GM15510 (cell line): Measurements from ENCODE around the gene FOXM1.
A peak's percentile ranks its signal among the peaks of the same experiment; 100 is the strongest.

ENCODE experiments used
- POLR2A ChIP-seq: IDR thresholded peaks from 3 replicates; pipeline ENCODE4 v1.6.1; 2011; ENCODE audit warnings: borderline replicate concordance; ENCODE audit not compliant: insufficient read length; ENCODE audit errors: extremely low read depth

FOXM1 gene

DNA sequence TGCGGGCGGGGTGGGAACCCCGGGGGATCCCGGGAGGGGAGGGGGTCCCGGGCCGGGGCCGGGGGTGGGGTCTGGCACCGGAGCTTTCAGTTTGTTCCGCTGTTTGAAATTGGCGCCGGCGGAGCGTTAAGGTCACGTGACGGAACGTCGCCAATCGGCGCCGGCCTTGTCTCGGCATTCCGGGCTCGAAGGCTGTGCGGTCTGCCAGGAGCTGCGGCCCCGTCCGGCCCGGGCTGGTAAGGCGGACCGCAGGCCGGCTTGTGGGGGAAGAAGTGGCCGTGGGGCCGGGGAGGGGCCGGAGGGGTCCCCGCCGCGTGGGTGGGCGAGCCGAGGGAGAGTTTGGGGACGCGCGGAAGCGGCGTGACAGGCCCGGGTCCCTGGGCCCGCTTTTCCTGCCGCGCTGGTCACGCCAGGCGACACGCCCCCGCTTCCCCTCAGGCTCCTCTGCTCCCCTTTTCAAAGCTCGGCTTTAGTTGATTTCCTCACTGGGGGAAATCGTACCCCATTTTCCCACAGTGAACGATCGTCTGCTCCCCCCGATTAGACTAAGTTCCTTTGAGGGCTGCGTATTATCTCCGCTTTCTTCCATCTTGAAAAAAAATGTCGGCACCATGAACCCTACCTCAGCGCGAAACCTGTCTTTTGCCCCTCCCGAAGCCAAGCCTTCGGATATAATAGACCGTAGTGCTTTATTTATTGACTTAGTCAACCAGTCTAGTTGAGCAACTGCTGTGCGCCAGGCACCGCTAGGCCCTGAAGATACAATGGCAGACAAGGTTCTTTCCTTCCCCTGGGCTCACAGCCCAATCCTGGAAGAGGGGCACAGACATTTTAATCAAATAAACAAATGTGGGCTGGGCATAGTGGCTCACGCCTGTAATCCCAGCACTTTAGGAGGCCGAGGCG, at the start of gene FOXM1, which contains the start of gene RHNO1:
Gene FOXM1, minus strand, starts transcription at position 128 of the 906 bp plus-strand sequence. CDS start 2,696 bp downstream, outside the sequence.
Gene RHNO1, plus strand, starts transcription at position 177 of the 906 bp plus-strand sequence. CDS start 8,144 bp downstream, outside the sequence.
- peak; percentile 86 for TF ChIP-seq POLR2A

DNA sequence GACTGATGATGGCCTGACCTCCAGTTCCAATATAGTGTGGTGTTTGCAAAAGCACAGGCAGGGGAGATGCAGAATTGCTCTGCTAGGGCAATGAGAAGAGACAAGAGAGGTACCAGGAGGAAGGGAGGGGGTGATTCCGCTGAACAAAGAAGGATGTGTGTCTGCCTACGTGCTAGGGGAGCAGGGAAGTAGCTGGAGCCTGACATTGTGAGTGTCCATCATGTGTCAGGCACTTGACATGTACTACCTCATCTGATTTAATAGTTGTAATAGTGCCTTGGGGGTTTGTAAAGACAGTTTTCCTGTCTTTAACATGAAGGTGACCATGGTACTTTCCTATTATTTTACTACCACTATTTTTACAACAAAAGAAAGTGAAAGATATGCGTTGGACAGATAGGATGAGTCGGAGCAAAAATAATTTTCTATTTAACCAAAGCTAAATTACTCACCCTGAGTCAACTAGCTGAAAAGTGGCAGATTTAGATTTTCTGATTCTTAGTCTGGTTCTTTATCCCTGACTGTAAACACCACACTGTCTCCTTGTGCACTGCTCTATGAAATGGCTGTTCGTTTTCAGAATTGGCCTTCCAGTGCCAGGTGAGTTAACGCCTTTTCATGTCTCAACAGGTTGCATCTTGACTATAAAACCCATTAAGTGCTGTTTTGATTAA, 48.5 kb upstream of the FOXM1 start:
- no peak for TF ChIP-seq POLR2A

DNA sequence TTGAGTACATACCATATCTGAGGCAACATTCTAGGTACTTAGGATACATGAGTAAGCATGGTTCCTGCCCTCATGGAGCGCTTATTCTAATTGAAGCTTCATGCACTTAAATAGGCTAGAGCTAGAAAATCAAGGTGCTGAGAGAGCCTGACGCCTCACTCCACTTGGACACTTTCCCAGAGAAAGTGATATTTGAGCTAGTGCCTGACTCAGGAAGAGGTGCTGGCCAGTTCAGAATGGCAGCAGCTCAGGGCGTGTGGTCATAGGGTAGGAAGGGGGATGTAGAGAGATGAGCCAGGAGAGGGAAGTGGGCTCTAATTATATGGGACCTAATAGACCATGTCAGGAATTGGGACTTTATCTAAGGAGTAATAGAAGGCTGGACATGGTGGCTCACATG, 47.0 kb upstream of the FOXM1 start:
- no peak for TF ChIP-seq POLR2A

DNA sequence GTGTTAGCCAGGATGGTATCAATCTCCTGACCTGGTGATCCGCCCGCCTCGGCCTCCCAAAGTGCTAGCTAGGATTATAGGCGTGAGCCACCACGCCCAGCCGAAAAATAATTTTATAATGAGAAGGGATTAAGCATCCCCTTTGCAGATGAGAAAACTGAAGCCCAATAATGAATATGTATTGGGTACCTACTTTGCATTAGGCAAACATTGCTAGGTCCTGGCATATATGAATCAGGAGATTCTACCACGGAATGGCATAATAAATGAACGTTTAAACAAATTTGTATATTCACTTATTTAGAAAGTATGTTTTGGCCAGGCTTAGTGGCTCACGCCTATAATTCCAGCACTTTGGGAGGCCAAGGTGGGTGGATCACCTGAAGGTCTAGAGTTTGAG, 46.1 kb upstream of the FOXM1 start:
- TF ChIP-seq POLR2A, result no peak

DNA sequence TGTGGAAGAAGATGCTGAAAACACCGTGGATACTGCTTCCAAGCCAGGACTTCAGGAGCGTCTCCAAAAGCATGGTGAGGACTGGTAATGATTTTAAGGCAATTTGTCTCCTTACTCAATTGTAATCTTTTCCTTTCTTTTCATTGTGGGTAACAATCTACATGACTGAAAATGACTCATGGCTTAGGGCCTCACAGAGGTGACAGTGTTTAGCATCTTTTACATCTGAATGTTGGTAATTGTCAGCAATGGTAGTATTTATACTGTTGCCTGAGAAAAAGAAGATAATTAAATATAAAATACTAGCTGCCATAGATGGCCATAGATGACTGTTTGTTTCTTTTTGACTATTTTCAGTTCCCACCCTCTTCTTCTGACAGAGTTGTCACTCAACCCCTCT, 45.4 kb upstream of the FOXM1 start:
- TF ChIP-seq POLR2A, result no peak

GRCh38 chr12:2919249-2919648, 42.3 kb upstream of the FOXM1 start:
- TF ChIP-seq POLR2A, result no peak

DNA sequence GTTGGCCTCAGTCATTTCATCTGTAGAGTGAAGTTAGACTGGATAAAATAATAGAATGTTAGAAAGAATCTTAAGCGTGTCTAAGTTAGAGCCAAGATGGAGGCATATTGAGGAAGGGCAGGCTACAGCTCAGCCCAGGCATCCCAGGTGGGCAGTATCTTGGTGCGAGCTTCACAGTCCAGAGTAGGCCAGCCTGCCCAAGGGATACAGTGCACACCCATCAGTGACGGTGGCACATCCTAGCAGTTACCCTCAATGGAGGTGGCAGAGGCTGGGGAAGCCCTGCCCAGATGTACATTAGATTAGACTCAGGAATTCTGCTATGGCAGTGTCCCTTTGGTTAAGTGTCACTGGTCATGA, 35.2 kb upstream of the FOXM1 start:
- TF ChIP-seq POLR2A, result no peak

- TF ChIP-seq POLR2A, result no peak
Observed at GRCh38 chr12:2904260-2904659, 27.3 kb upstream of the FOXM1 start.

DNA sequence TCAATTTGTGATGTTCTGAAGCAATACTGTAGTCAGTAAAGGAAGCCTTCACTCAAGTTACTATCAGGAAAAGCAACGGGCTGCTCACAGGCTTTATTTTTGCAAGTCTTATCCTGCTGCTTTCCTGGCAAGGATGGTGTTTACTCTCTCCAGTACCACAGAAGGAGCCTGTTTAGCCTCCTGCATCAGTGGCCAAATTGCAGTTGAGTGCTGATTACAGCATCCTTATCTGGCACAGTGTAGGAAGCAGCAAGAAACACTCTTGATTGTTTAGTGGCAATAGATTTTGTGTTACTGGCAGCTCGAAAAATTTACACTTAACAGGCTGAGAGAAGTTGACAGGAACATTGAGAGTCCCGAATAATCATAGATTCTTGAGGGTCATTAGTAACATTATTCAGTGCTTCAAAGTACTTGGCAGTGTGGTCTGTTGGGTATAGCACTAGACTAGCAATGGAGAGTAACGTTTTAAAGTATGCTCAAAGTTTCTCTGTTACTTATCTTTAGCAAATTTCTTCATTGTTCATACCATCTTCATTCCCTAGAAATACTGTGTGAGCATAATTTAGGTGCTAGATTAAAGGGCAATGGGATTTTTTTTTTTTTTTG, 25.4 kb upstream of the FOXM1 start:
- no peak for TF ChIP-seq POLR2A

- no peak for TF ChIP-seq POLR2A
Observed at GRCh38 chr12:2900642-2901041, 23.7 kb upstream of the FOXM1 start.

GRCh38 chr12:2897418-2897817, 20.4 kb upstream of the FOXM1 start:
- TF ChIP-seq POLR2A, result no peak

GRCh38 chr12:2895511-2895910, 18.5 kb upstream of the FOXM1 start:
- TF ChIP-seq POLR2A, result no peak

DNA sequence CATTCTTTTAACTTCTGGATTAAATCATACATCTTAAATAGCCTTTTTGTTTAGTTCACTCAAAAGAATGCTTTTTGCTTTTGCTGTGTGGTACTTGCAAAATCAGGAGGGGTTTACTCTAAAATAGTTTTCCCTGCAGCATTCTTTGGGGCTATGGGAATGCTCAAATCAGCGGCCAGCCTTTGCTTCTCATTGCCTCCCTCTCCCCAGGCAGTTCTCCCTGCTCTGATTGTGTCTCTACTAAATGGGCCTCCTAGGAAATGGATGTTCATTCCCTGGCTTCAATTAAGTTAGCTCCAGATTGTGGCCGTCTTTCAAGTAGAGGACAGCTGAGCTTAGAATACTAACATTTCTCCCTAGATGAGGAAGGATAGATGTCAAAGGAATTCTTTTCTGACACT, 18.1 kb upstream of the FOXM1 start:
- TF ChIP-seq POLR2A, result no peak

DNA sequence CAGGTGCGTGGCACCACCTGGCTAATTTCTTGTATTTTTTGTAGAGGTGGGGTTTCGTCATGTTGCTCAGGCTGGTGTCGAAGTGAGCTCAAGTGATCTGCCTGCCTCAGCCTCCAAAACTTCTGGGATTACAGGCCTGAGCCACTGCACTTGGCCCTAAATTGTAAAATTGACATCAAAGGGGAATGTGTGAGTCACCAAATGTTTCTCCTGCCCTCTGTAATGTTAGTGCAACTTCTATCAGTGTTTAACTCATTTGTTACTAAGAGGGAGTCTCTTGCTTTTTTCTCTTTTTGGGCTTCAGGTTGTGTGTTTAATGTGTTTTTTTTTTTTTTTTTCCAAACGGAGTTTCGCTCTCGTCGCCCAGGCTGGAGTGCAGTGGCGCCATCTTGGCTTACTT, 16.0 kb upstream of the FOXM1 start:
- TF ChIP-seq POLR2A, result no peak

GRCh38 chr12:2892246-2892645, 15.3 kb upstream of the FOXM1 start:
- no peak for TF ChIP-seq POLR2A
